Measurements from ENCODE around the gene PTH2. TPM values are rescaled to one million over a fixed set of nuclear protein-coding genes. Genes with fewer than 3 reads are reported as not detected.
A peak's percentile ranks its signal among the peaks of the same experiment; 100 is the strongest.

Gene PTH2
- total and polyA plus RNA-seq, 10 donors = not detected

DNA sequence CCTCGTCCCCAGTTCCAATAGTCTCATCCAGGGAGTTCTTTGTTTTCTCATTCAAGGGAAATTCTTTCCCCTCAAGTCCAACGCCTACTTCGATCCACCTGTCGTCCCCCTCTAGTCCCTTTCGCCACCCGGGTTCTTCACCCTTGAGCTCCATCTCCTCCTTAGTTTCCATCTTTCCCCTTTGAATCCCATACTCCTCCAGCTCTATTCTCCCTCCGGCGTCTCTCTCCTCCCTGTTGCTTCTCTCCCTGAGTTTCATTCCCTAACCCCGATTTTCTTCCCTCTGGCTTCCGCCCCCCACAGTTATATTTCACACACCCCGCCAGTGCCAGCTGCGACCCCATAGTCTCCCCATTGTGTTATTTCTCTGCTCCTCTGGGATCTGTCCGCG lies 18.7 kb upstream of the PTH2 start:
- H3K27me3 ChIP-seq (replicated peaks in 1 of 7) = peaks cover 4 to 62% (median 55%) of the 10 kb centered on the region in 7 donors
- TF ChIP-seq CTCF (IDR thresholded peaks at IDR 0.05 in 8 of 11, conservative IDR thresholded peaks at IDR 0.05 in 3 of 11) = no peak
- peaks cover 0 to 10% (median 7%) of the 10 kb centered on the region in 6 donors for H3K36me3 ChIP-seq
- H3K4me1 ChIP-seq = peaks cover 0 to 48% (median 20%) of the 10 kb centered on the region in 6 donors
- intact Hi-C loops (cut with DNase I; ENCODE audit: low total_unique reads) = loop anchor here (2.0 to 10.0 kb wide), 2 partner anchors 49 to 177 kb away; no protein-coding TSS in a partner anchor
- no peaks in the 10 kb centered on the region for H3K9me3 ChIP-seq
- peak overlapping the region in 3 of 8 donors; percentile 74 to 81 (median 75) for H3K4me3 ChIP-seq
- WGBS, 5 donors = 29 to 42% (median 33%) methylated on average over 14 of the region's 14 CpGs
- no peak for DNase-seq
- no peak overlapping the region for H3K27ac ChIP-seq

GRCh38 chr19:49441210-49441959 lies 18.1 kb upstream of the PTH2 start, which contains the start of gene SLC17A7:
SLC17A7 (minus strand) TSS chr19:49441527; CDS start chr19:49441379, 148 bp downstream.
- peak within 1 kb of the TSS in 4 of 8 donors; percentile 74 to 81 (median 76) for H3K4me3 ChIP-seq
- H3K36me3 ChIP-seq = peaks cover 0 to 4% (median 2%) of the 10 kb centered on the region in 6 donors
- no peaks in the 10 kb centered on the region for H3K9me3 ChIP-seq
- 3 to 15% (median 7%) methylated on average over 12 to 56 of the region's 56 CpGs for WGBS, 5 donors
- peaks cover 4 to 68% (median 60%) of the 10 kb centered on the region in 7 donors for H3K27me3 ChIP-seq (replicated peaks in 1 of 7)
- H3K27ac ChIP-seq = no peak within 1 kb of the TSS
- intact Hi-C loops (cut with DNase I; ENCODE audit: low total_unique reads) = loop anchor here (10.0 kb wide), 1 partner anchor 177 kb away; no protein-coding TSS in a partner anchor
- TF ChIP-seq POLR2AphosphoS5 (IDR thresholded peaks at IDR 0.05) = no peak
- TF ChIP-seq CTCF (IDR thresholded peaks at IDR 0.05 in 8 of 11, conservative IDR thresholded peaks at IDR 0.05 in 3 of 11) = no peak
- no peak for TF ChIP-seq POLR2A (IDR thresholded peaks at IDR 0.05)
- H3K4me1 ChIP-seq = peaks cover 0 to 48% (median 24%) of the 10 kb centered on the region in 6 donors
- DNase-seq = no peak

- DNase-seq = no peak
- TF ChIP-seq POLR2A (IDR thresholded peaks at IDR 0.05) (no peak), POLR2AphosphoS5 (IDR thresholded peaks at IDR 0.05) (no peak), CTCF (IDR thresholded peaks at IDR 0.05 in 8 of 11, conservative IDR thresholded peaks at IDR 0.05 in 3 of 11) (no peak)
- H3K4me1 ChIP-seq = peaks cover 0 to 51% (median 27%) of the 10 kb centered on the region in 6 donors
- H3K4me3 ChIP-seq = peak overlapping the region in 1 of 8 donors; percentile 46
- H3K36me3 ChIP-seq = no peaks in the 10 kb centered on the region
- H3K27me3 ChIP-seq (replicated peaks in 1 of 7) = peaks cover 4 to 75% (median 68%) of the 10 kb centered on the region in 7 donors
- WGBS, 5 donors = 33 to 41% (median 34%) methylated on average over 19 of the region's 19 CpGs
- intact Hi-C loops (cut with DNase I; ENCODE audit: low total_unique reads) = loop anchor here (10.0 kb wide), 1 partner anchor 176 kb away; no protein-coding TSS in a partner anchor
- no peaks in the 10 kb centered on the region for H3K9me3 ChIP-seq
- no peak overlapping the region for H3K27ac ChIP-seq
These were observed 17.4 kb upstream of the PTH2 start for GRCh38 chr19:49440439-49441209.
